SK-N-SH (cell line): ENCODE measurements around the gene CSNK1E.

Experiments
- EP300 ChIP-seq, 2 experiments: IDR thresholded peaks; 2 replicates each; pipeline versions ENCODE4 v1.4.0 to v1.6.1; 2012; ENCODE audit warnings: borderline replicate concordance in 1 of 2, low read depth in 1 of 2, low read length in 1 of 2
- EZH2phosphoT487 ChIP-seq: fragments of 200-600 bp; sonication (generic); IDR thresholded peaks from 2 replicates; pipeline ENCODE4 v1.6.1; 2017; ENCODE audit warnings: low read depth, mixed run types, mild to moderate bottlenecking, antibody characterized with exemption, moderate library complexity, borderline replicate concordance
- FOSL2 ChIP-seq: IDR thresholded peaks from 2 replicates; pipeline ENCODE4 v1.4.0; 2012; ENCODE audit warnings: low read depth, mild to moderate bottlenecking, moderate library complexity, borderline replicate concordance
- JUND ChIP-seq: IDR thresholded peaks from 2 replicates; pipeline ENCODE4 v1.4.0; 2012
- PBX3 ChIP-seq: IDR thresholded peaks from 2 replicates; pipeline ENCODE4; 2012
- RAD21 ChIP-seq: IDR thresholded peaks from 2 replicates; pipeline ENCODE4 v1.6.1; 2012; ENCODE audit warnings: mild to moderate bottlenecking, low read length
- REST ChIP-seq: IDR thresholded peaks from 2 replicates; pipeline ENCODE4 v1.6.1; 2012; ENCODE audit warnings: mild to moderate bottlenecking, low read depth, low read length, moderate library complexity
- TCF12 ChIP-seq: IDR thresholded peaks from 2 replicates; pipeline ENCODE4 v1.4.0; 2012
- USF1 ChIP-seq: IDR thresholded peaks from 2 replicates; pipeline ENCODE4 v1.4.0; 2012; ENCODE audit warnings: low read depth, borderline replicate concordance

GRCh38 chr22:38317995-38318715 lies 922 bp upstream of the CSNK1E start:
- TF ChIP-seq REST (no peak), USF1 (no peak), EZH2phosphoT487 (no peak), TCF12 (no peak), PBX3 (no peak), FOSL2 (no peak), EP300 (IDR thresholded peaks at IDR 0.05; ENCODE audit: borderline replicate concordance in 1 of 2, low read depth in 1 of 2, low read length in 1 of 2) (no peak), RAD21 (no peak), JUND (no peak)
